Panc1 (cell line): ENCODE measurements around the gene BCL2L2. TPM values are rescaled to one million over a fixed set of nuclear protein-coding genes. Genes with fewer than 3 reads are reported as not detected.

Experiments used
- ATAC-seq: fragments of 200-7000 bp; cut with Tn5 transposase; 2 replicates; pipeline ENCODE4 v1.9.1; 2020; ENCODE audit warnings: mild to moderate bottlenecking, moderate library complexity
- BruUV-seq: library from RNA; stranded (reverse); fragments of 400-500 nt; replicated peaks from 2 replicates; lab custom pipeline; 2021; lab: Mats Ljungman, UMichigan
- CTCF ChIA-PET: fragments of 300-600 bp; sonication (Branson Sonifier 250); formaldehyde crosslinking; loops from one replicate; lab custom pipeline; 2022; ENCODE audit warnings: antibody characterized with exemption; lab: Charles Lee
- POLR2A ChIA-PET: fragments of 300-600 bp; sonication (Branson Sonifier 250); formaldehyde crosslinking; loops from one replicate; lab custom pipeline; 2022; ENCODE audit warnings: antibody characterized with exemption; lab: Charles Lee
- DNase-seq: peaks from one replicate; pipeline ENCODE4 v3.0.0-alpha.2; 2010; ENCODE audit warnings: low read depth, low spot score
- H3K27ac ChIP-seq: 2 replicates; pipeline ENCODE4 v1.5.1; 2011; ENCODE audit warnings: mild to moderate bottlenecking, low read length, inconsistent platforms
- H3K27me3 ChIP-seq: fragments of 200-500 bp; sonication (Bioruptor generic); 2 replicates; pipeline ENCODE4 v1.6.0; 2014; ENCODE audit warnings: low read length, inconsistent platforms; ENCODE audit not compliant: control insufficient read depth, insufficient read depth
- H3K36me3 ChIP-seq: fragments of 200-500 bp; sonication (Bioruptor generic); 2 replicates; pipeline ENCODE4 v1.5.1; 2014; ENCODE audit warnings: inconsistent platforms, mild to moderate bottlenecking, low read length, moderate library complexity; ENCODE audit not compliant: control insufficient read depth, insufficient read depth
- H3K4me1 ChIP-seq: 2 replicates; pipeline ENCODE4 v1.5.1; 2011; ENCODE audit warnings: inconsistent platforms, mild to moderate bottlenecking, low read length, moderate library complexity; ENCODE audit not compliant: control insufficient read depth, insufficient read depth
- H3K4me3 ChIP-seq, 2 experiments: 2 replicates each; pipeline ENCODE4 v1.5.1; 2011 to 2012; ENCODE audit warnings: low read depth in 2 of 2, low read length in 2 of 2, mild to moderate bottlenecking in 2 of 2, inconsistent platforms in 1 of 2, moderate library complexity in 1 of 2
- H3K9me3 ChIP-seq: fragments of 200-500 bp; sonication (Bioruptor generic); 2 replicates; pipeline ENCODE4 v1.5.1; 2014; ENCODE audit warnings: low read depth, mild to moderate bottlenecking, inconsistent platforms, low read length, moderate library complexity; ENCODE audit not compliant: control insufficient read depth, insufficient read depth
- POLR2AphosphoS5 ChIP-seq: IDR thresholded peaks from 2 replicates; pipeline ENCODE4 v1.6.1; 2012; ENCODE audit warnings: mild to moderate bottlenecking, low read depth, low read length, moderate library complexity
- SIN3A ChIP-seq: IDR thresholded peaks from 2 replicates; pipeline ENCODE4 v1.6.1; 2012; ENCODE audit warnings: low read depth, mild to moderate bottlenecking, low read length, moderate library complexity, borderline replicate concordance; ENCODE audit not compliant: insufficient read depth
- TCF7L2 ChIP-seq: IDR thresholded peaks from 2 replicates; pipeline ENCODE4 v1.6.1; 2011; ENCODE audit warnings: mild to moderate bottlenecking, low read depth, low read length, inconsistent platforms
- in situ Hi-C: cut with HindIII; loops from 2 replicates; pipeline ENCODE4 v1.10.0; 2016; ENCODE audit warnings: low sequenced_read_pairs, low pct_unique_long_range_greater_than_20kb
- intact Hi-C: fragments of 100-400 bp; cut with micrococcal nuclease; formaldehyde crosslinking; loops from one replicate; pipeline ENCODE4 v1.10.0; 2022; ENCODE audit not compliant: unreplicated experiment
- total RNA-seq: library from RNA; stranded (reverse); gene quantifications from one replicate; pipeline ENCODE4 v1.2.1, GENCODE V29; 2021; ENCODE audit not compliant: unreplicated experiment
- TF ChIP-seq, protein P1 (sequence below): fragments of 450-650 bp; IDR thresholded peaks from 2 replicates; pipeline ENCODE4 v1.5.1; 2017; ENCODE audit warnings: mild to moderate bottlenecking
- TF ChIP-seq, protein P2 (sequence below), 2 experiments: IDR thresholded peaks; 2 replicates each; pipeline ENCODE4 v1.6.1; 2011 to 2012; ENCODE audit warnings: low read depth in 2 of 2, control low read depth in 1 of 2, low read length in 1 of 2, mild to moderate bottlenecking in 1 of 2, moderate library complexity in 1 of 2; ENCODE audit not compliant: insufficient read depth in 1 of 2

The BCL2L2 gene
- total RNA-seq, 1 experiment from 2014 or later = 18.9 TPM

DNA sequence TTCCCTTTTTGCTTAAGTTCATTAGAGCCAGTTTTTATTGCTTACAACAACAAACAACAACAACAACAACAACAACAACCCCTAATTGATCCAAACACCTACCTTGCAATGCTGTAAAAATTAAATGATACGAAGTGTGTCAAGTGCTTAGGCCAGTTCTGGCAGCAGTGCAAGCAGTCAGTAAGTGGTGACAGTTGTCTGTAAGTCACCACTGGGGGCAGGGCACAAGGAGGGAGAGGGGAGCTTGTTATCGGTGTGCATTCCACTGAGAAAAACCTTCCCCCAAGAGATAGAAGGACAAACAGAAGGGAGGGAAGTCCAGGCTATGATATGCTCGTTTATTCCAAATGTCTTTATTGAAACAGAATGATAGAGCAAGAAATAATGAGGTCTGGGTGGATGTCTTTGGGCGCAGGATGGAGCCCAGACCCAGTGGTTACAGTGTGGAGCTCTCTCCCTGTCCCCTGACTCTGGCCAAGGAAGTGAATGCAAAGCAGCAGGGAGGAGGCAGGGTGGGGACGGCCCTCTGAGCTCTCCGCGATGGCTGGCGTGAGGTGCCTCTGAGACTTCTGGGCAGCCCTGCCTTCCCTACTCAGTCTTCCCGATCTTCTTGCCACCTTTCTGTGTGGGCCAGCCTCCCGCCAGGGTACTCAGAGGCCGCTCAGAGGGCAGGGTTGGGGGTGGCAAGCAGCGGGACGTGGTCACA is 39.5 kb downstream of the BCL2L2 start:
- Histone ChIP-seq H3K9me3 (no peaks in the 10 kb centered on the region), H3K27ac (no peak overlapping the region), H3K4me3 (no peak overlapping the region), H3K27me3 (no peaks in the 10 kb centered on the region; the same call in 1 of the 2 replicates), H3K4me1 (no peaks in the 10 kb centered on the region), H3K36me3 (no peaks in the 10 kb centered on the region)
- TF ChIP-seq TCF7L2 (no peak), POLR2AphosphoS5 (no peak)
- TF ChIP-seq, protein P1, sequence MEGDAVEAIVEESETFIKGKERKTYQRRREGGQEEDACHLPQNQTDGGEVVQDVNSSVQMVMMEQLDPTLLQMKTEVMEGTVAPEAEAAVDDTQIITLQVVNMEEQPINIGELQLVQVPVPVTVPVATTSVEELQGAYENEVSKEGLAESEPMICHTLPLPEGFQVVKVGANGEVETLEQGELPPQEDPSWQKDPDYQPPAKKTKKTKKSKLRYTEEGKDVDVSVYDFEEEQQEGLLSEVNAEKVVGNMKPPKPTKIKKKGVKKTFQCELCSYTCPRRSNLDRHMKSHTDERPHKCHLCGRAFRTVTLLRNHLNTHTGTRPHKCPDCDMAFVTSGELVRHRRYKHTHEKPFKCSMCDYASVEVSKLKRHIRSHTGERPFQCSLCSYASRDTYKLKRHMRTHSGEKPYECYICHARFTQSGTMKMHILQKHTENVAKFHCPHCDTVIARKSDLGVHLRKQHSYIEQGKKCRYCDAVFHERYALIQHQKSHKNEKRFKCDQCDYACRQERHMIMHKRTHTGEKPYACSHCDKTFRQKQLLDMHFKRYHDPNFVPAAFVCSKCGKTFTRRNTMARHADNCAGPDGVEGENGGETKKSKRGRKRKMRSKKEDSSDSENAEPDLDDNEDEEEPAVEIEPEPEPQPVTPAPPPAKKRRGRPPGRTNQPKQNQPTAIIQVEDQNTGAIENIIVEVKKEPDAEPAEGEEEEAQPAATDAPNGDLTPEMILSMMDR = no peak; the same call in 1 of the 2 replicates
- TF ChIP-seq, protein P2, sequence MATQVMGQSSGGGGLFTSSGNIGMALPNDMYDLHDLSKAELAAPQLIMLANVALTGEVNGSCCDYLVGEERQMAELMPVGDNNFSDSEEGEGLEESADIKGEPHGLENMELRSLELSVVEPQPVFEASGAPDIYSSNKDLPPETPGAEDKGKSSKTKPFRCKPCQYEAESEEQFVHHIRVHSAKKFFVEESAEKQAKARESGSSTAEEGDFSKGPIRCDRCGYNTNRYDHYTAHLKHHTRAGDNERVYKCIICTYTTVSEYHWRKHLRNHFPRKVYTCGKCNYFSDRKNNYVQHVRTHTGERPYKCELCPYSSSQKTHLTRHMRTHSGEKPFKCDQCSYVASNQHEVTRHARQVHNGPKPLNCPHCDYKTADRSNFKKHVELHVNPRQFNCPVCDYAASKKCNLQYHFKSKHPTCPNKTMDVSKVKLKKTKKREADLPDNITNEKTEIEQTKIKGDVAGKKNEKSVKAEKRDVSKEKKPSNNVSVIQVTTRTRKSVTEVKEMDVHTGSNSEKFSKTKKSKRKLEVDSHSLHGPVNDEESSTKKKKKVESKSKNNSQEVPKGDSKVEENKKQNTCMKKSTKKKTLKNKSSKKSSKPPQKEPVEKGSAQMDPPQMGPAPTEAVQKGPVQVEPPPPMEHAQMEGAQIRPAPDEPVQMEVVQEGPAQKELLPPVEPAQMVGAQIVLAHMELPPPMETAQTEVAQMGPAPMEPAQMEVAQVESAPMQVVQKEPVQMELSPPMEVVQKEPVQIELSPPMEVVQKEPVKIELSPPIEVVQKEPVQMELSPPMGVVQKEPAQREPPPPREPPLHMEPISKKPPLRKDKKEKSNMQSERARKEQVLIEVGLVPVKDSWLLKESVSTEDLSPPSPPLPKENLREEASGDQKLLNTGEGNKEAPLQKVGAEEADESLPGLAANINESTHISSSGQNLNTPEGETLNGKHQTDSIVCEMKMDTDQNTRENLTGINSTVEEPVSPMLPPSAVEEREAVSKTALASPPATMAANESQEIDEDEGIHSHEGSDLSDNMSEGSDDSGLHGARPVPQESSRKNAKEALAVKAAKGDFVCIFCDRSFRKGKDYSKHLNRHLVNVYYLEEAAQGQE (IDR thresholded peaks at IDR 0.05; ENCODE audit: insufficient read depth in 1 of 2, low read depth in 2 of 2, low read length in 1 of 2) = no peak
- BruUV-seq = no TSS peak
- DNase-seq (no peak), ATAC-seq (no peak; the same call in 1 of the 2 replicates)
- ChIA-PET CTCF (no interaction called here), POLR2A (no interaction called here)
- in situ Hi-C loops (no loop called here), intact Hi-C loops (no loop called here)

DNA sequence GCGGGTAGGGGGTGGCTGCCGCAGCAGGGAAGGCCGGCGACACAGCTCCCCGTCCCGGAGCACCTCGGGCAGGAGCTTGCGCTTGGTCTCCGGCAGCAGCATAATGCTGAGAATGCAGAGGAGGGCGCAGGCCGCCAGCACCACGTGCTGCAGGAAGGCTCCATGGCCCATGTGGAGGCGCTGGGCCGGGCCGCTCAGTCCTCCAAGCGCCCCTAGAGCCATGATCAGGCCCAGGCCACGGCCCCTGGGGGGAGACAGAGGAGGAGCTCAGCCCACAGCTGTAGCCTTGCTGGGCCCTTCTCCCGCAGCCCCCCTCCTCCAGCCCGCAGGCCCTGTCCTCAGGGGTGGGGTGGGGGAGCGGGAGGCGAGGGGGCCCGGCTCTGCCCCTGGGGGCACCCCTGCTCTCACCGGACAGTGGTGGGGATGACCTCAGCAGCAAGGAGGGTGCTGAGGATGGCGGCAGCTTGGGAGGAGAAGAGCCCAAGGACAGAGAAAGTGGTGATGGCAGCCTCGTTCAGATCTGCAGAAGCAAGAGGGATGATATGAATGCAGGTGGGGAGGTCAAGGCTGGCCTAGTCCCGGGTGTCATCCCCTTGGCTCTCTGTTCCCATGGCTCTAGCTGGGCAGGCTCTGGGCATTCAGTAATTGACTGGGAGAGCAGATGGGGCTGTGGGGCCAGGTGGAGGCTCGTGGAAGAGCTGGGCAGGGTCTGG is 40.2 kb downstream of the BCL2L2 start:
- H3K36me3 ChIP-seq = no peaks in the 10 kb centered on the region
- H3K4me1 ChIP-seq = no peaks in the 10 kb centered on the region
- ATAC-seq = no peak
- H3K27ac ChIP-seq = no peak overlapping the region
- intact Hi-C loops (no loop called here), in situ Hi-C loops (no loop called here)
- POLR2A ChIA-PET = no interaction called here
- H3K9me3 ChIP-seq = no peaks in the 10 kb centered on the region
- no peak overlapping the region for H3K4me3 ChIP-seq
- CTCF ChIA-PET = no interaction called here
- no peaks in the 10 kb centered on the region; the same call in 1 of the 2 replicates for H3K27me3 ChIP-seq
- no peak for DNase-seq
- TF ChIP-seq POLR2AphosphoS5 (no peak), SIN3A (no peak), TCF7L2 (no peak)
- TF ChIP-seq, protein P1 = no peak
- TF ChIP-seq, protein P2 (IDR thresholded peaks at IDR 0.05; ENCODE audit: insufficient read depth in 1 of 2, low read depth in 2 of 2, low read length in 1 of 2) = no peak
- no TSS peak for BruUV-seq
